Stomach (tissue), 4 donors: ENCODE measurements around the gene LRCH4.

Source experiments
- POLR2A ChIP-seq, 4 donors: fragments of 450-650 bp; IDR thresholded peaks; one replicate each; pipeline ENCODE4 v1.6.1; 2016; ENCODE audit warnings: antibody characterized with exemption in 4 of 4, control low read depth in 2 of 4, mild to moderate bottlenecking in 1 of 4, moderate library complexity in 1 of 4
- POLR2AphosphoS5 ChIP-seq, 3 donors: sonication (generic); formaldehyde crosslinking; IDR thresholded peaks; one replicate each; pipeline ENCODE4 v1.6.1; 2016; ENCODE audit warnings: antibody characterized with exemption in 3 of 3

DNA sequence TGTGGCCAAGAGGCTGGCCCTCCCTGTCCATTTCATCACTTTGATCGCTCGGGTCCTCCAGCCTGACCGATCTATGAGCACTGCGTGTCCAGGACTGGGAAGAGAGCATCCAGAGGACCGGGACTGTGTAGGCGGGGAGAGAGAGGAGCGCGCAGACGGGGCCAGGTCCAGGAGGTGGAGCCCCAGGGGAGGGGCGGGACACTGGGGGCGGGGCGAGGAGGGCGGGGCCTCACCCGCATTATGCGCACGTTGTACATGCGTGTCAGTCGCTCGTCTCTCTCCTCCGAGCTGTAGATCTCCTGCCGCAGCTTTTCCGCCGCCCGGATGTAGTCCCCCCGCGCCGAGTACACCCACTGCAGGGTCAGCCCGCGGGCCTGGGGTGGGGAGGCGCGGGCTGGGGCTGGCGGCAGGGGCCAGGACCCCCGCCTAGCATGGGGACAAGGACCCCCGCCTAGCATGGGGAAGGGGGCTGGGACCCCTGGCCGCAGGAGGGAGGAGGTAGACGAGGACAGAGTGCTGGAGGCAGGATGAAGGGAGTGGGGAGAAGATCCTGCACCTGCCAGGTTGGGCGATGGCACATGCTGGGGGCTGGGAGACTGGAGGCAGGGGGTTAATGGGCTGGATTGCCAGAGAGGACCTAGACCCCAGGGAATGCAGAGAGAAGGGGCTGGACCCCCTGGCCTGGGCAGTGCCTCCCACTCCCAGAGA, 40.8 kb upstream of the LRCH4 start:
- TF ChIP-seq POLR2AphosphoS5 (IDR thresholded peaks at IDR 0.05) (peak in 2 of 3 donors; percentile 7 to 19), POLR2A (IDR thresholded peaks at IDR 0.05) (no peak)
